HS-27A (cell line): ENCODE measurements around the gene RFC1.
A peak's percentile ranks its signal among the peaks of the same experiment; 100 is the strongest.
"Not testable (repeated sequence)": the region's sequence is repeated elsewhere in the genome, so short reads cannot be mapped to it uniquely, and the experiment has no call there.

Experiments used
- DNase-seq: peaks from one replicate; pipeline ENCODE4 v3.0.0-alpha.2; 2012; ENCODE audit warnings: low read depth, missing footprints

The RFC1 gene

GRCh38 chr4:39353149-39353477, 13.0 kb downstream of the RFC1 start:
- not testable (repeated sequence) for DNase-seq

GRCh38 chr4:39349326-39349725, 16.8 kb downstream of the RFC1 start:
- no peak for DNase-seq

GRCh38 chr4:39348371-39349315, 17.5 kb downstream of the RFC1 start:
- peak; percentile 67 for DNase-seq

GRCh38 chr4:39346856-39347519, 19.2 kb downstream of the RFC1 start:
- no peak for DNase-seq

- no peak for DNase-seq
Measured at GRCh38 chr4:39342731-39343130, 23.4 kb downstream of the RFC1 start.

GRCh38 chr4:39341075-39341725, 25.0 kb downstream of the RFC1 start:
- DNase-seq = no peak

- no peak for DNase-seq
Measured at GRCh38 chr4:39339968-39340367, 26.2 kb downstream of the RFC1 start.

GRCh38 chr4:39337841-39338240, 28.3 kb downstream of the RFC1 start:
- DNase-seq = no peak

- DNase-seq = no peak
Measured at GRCh38 chr4:39335566-39335965, 30.6 kb downstream of the RFC1 start.

- DNase-seq = no peak
Measured at GRCh38 chr4:39331191-39331590, 35.0 kb downstream of the RFC1 start.

GRCh38 chr4:39330353-39330752, 35.8 kb downstream of the RFC1 start:
- no peak for DNase-seq

- DNase-seq = no peak
Measured at GRCh38 chr4:39326468-39326977, 39.6 kb downstream of the RFC1 start.

- no peak for DNase-seq
Measured at GRCh38 chr4:39324897-39325613, 41.1 kb downstream of the RFC1 start.

GRCh38 chr4:39324446-39324845, 41.7 kb downstream of the RFC1 start:
- no peak for DNase-seq

GRCh38 chr4:39323821-39324220, 42.3 kb downstream of the RFC1 start:
- no peak for DNase-seq

- no peak for DNase-seq
Measured at GRCh38 chr4:39320381-39321115, 45.6 kb downstream of the RFC1 start.

GRCh38 chr4:39319676-39320075, 46.5 kb downstream of the RFC1 start:
- peak; percentile 52 for DNase-seq

- DNase-seq = no peak
Measured at GRCh38 chr4:39312816-39313215, 53.3 kb downstream of the RFC1 start.

GRCh38 chr4:39308611-39309010, 57.6 kb downstream of the RFC1 start:
- no peak for DNase-seq

GRCh38 chr4:39305912-39306677, 60.1 kb downstream of the RFC1 start:
- DNase-seq = no peak

GRCh38 chr4:39304651-39305050, 61.5 kb downstream of the RFC1 start:
- DNase-seq = no peak
